B cell (primary cell): Measurements from ENCODE around the gene SLC43A2.

Experiments
- EZH2 ChIP-seq: IDR thresholded peaks from 2 replicates; pipeline ENCODE4 v1.6.1; 2012; ENCODE audit warnings: borderline replicate concordance, low read depth, mild to moderate bottlenecking, moderate library complexity, low read length; ENCODE audit not compliant: insufficient read depth, poor library complexity, severe bottlenecking
- TF ChIP-seq, protein P1 (sequence below): fragments of 200-600 bp; IDR thresholded peaks from one replicate; pipeline ENCODE4 v1.8.0; 2022; ENCODE audit warnings: antibody characterized with exemption, mild to moderate bottlenecking

- no peak for TF ChIP-seq EZH2
- TF ChIP-seq, protein P1, sequence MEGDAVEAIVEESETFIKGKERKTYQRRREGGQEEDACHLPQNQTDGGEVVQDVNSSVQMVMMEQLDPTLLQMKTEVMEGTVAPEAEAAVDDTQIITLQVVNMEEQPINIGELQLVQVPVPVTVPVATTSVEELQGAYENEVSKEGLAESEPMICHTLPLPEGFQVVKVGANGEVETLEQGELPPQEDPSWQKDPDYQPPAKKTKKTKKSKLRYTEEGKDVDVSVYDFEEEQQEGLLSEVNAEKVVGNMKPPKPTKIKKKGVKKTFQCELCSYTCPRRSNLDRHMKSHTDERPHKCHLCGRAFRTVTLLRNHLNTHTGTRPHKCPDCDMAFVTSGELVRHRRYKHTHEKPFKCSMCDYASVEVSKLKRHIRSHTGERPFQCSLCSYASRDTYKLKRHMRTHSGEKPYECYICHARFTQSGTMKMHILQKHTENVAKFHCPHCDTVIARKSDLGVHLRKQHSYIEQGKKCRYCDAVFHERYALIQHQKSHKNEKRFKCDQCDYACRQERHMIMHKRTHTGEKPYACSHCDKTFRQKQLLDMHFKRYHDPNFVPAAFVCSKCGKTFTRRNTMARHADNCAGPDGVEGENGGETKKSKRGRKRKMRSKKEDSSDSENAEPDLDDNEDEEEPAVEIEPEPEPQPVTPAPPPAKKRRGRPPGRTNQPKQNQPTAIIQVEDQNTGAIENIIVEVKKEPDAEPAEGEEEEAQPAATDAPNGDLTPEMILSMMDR: no peak
Measured at GRCh38 chr17:1521086-1521640, 107.5 kb downstream of the SLC43A2 start.
